Fibroblast of the aortic adventitia (primary cell): ENCODE results near the gene TAS2R38. TPM values are rescaled to one million over a fixed set of nuclear protein-coding genes. Genes with fewer than 3 reads are reported as not detected.

Experiments used
- DNase-seq: peaks from one replicate; pipeline ENCODE4 v3.0.0-alpha.2; 2010; ENCODE audit warnings: low read depth
- H3K4me3 ChIP-seq: 2 replicates; pipeline ENCODE4 v1.5.1; 2011; ENCODE audit warnings: low read depth, mild to moderate bottlenecking, control low read depth, low read length, moderate library complexity
- total RNA-seq: library from RNA; depleted of rRNA; stranded (reverse); fragments of >200 nt; gene quantifications from 2 replicates; pipeline ENCODE4 v1.2.3, GENCODE V29; 2012; ENCODE audit warnings: low replicate concordance
- TF ChIP-seq, protein P1 (sequence below): IDR thresholded peaks from 2 replicates; pipeline ENCODE4 v1.5.1; 2011; ENCODE audit warnings: mild to moderate bottlenecking, low read length, control low read depth, inconsistent platforms; ENCODE audit not compliant: insufficient read depth

TAS2R38 gene
- total RNA-seq, 1 donor = not detected

DNA sequence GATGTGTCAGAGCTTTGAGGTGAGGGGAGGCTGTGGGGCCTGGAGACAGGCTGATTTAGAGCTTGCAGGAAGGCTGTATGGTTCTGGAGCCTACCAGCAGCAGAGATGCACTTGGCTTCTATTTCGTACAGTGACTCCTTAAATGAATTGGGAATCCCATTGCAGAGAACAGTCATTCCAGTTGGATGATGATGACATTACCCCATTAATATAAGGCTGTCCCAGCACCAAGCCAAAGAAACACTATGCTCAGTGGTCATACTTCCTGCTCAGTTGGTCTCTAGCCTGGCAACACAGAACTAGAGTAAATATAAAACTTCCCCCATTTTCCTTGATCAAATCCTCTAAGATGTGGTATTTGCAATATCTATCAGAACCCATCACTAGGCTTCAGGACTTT is 21.1 kb downstream of the TAS2R38 start:
- TF ChIP-seq, protein P1, sequence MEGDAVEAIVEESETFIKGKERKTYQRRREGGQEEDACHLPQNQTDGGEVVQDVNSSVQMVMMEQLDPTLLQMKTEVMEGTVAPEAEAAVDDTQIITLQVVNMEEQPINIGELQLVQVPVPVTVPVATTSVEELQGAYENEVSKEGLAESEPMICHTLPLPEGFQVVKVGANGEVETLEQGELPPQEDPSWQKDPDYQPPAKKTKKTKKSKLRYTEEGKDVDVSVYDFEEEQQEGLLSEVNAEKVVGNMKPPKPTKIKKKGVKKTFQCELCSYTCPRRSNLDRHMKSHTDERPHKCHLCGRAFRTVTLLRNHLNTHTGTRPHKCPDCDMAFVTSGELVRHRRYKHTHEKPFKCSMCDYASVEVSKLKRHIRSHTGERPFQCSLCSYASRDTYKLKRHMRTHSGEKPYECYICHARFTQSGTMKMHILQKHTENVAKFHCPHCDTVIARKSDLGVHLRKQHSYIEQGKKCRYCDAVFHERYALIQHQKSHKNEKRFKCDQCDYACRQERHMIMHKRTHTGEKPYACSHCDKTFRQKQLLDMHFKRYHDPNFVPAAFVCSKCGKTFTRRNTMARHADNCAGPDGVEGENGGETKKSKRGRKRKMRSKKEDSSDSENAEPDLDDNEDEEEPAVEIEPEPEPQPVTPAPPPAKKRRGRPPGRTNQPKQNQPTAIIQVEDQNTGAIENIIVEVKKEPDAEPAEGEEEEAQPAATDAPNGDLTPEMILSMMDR = no peak
- DNase-seq = no peak
- no peak overlapping the region for H3K4me3 ChIP-seq

DNA sequence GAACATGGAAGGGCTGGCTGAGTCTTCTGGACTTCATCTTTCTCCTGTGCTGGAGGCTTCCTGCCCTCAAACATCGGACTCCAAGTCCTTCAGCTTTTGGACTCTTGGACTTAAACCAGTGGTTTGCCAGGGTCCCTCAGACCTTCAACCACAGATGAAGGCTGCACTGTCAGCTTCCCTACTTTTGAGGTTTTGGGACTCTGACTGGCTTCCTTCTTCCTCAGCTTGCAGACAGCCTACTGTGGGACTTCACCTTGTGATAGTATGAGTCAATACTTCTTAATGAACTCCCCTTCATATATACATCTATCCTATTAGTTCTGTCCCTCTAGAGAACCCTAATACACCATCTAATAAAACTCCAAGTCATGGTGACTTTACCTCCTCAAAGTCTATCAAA is 22.8 kb downstream of the TAS2R38 start:
- TF ChIP-seq, protein P1 = no peak
- H3K4me3 ChIP-seq = no peak overlapping the region
- no peak for DNase-seq

DNA sequence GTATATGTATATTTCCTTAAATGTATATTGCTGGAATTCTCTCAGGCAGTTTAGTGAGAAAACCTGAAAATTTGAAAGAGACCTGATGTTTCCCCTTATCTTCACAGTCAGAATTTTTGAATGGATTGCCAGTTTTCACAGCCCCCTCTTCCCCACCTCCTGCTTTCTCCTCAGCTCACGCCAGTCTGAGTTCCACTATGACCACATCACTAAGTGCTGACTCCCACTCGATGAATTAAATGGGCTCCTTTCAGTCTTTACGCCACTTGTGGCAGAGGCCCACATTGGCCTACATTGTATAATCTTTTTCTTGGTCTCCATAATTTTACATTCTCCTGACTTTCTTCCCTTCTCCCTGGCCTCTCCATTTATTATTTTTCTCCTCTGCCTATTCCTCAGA is 23.7 kb downstream of the TAS2R38 start:
- DNase-seq = no peak
- no peak overlapping the region for H3K4me3 ChIP-seq
- TF ChIP-seq, protein P1 = no peak

DNA sequence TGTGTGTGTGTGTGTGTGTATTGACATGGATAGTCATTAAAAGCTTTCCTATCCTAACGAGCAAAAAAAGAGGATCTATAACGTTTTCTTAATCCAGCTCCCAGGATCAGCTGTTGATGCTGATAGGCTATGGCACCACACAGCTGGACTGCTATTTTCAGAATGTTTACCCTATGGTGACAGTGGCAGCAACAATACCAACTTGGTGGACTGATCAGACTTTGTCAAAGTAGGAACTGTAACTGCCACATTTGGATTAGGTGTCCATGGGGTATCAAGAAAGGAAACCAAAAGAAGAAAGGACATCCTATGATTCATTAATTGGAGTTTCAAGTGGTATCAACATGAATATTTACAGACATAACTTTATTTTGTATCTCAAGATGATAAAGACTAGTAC is 24.1 kb downstream of the TAS2R38 start:
- no peak for DNase-seq
- TF ChIP-seq, protein P1 = no peak
- no peak overlapping the region for H3K4me3 ChIP-seq

- TF ChIP-seq, protein P1 = no peak
- no peak overlapping the region for H3K4me3 ChIP-seq
- no peak for DNase-seq
Measured at GRCh38 chr7:141949021-141949420, 24.6 kb downstream of the TAS2R38 start.

- H3K4me3 ChIP-seq = no peak within 1 kb of the TSS
- TF ChIP-seq, protein P1 = no peak
- no peak for DNase-seq
Measured at GRCh38 chr7:141946796-141947195, 26.8 kb downstream of the TAS2R38 start, which contains the start of gene CLEC5A. CLEC5A (minus strand) TSS chr7:141946974; CDS start chr7:141946292, 682 bp downstream.

DNA sequence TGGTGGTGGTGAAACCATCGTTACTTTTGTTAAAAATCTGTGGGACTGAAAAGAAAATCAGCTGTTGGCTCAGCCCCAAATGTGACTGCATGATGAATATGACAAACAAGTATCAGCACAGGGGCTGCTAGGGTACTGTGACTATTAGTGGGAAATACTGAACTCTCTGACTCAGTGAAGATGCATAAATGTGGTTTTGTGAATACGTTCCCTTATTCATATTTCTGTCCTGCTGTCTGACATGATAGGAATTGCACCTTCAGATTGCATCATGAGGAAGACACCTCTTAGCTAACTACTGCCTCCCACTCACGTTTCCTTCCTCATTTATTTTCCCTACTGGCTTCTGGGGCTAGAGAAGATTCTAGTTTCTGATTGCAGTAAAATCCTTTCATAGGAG is 28.2 kb downstream of the TAS2R38 start:
- no peak overlapping the region for H3K4me3 ChIP-seq
- TF ChIP-seq, protein P1 = no peak
- DNase-seq = no peak
